ENCODE results near the gene CBFA2T2.
"Not testable (repeated sequence)": the region's sequence is repeated elsewhere in the genome, so short reads cannot be mapped to it uniquely, and the experiment has no call there.

The CBFA2T2 gene

GRCh38 chr20:33490023-33490933, at the start of gene CBFA2T2:
TSS of gene CBFA2T2 (plus strand) at chr20:33490096. CDS start at chr20:33490268, 172 bp downstream.
- no peak for DNase-seq

DNA sequence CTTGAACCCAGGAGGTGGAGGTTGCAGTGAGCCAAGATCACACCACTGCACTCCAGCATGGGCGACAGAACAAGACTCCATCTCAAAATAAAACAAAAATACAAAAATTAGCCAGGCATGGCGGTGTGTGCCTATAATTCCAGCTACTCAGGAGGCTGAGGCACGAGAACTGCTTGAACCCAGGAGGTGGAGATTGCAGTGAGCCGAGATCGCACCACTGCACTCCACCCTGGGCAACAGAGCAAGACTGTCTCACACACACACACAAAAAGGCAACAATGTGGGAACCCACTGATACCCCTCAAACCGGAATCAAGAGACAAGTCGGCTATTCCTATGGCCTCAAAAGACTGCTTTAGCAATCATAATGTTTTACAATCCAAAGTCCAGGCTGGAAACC, 49.3 kb upstream of the CBFA2T2 start:
- DNase-seq = not testable (repeated sequence)

- no peak for DNase-seq
Observed at GRCh38 chr20:33441142-33441955, 48.5 kb upstream of the CBFA2T2 start.

GRCh38 chr20:33442136-33443005, 47.5 kb upstream of the CBFA2T2 start:
- DNase-seq = no peak

- no peak for DNase-seq
Observed at GRCh38 chr20:33443006-33443511, 46.8 kb upstream of the CBFA2T2 start.

DNA sequence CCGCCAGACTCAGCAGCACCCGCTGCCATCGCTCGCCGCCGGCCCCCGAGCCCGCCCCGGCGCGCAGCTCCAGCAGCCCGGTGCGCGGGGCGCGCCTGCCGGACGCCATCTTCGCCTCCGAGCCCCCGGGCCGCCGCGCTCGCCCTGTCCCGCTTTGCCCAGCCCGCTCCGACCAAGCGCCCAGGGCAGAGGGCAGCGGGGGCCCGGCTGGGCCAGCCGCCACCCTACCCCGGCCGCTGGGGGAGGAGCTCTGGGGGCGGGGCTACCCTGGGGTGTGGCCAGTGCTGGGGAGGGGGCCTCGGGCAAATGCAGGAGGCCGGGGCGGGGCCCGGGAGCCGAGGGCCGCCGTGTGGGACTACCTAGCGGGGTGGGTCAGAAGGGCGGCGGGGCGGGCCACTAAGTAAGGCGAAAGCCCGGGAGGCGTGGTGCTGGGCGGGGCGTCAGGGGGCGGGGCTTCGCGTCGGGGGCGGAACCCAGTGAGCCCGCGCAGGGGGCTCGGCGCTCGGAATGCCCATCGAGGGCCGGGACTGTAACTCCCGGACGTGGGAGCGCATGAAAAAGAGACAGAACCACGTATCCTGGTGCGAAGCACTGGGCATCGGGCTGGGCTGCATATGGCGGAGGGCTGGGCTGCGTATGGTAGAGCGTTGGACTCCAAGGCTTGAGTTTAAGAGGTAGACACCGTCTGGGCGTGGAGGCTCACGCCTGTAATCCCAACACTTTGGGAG, 46.2 kb upstream of the CBFA2T2 start, which contains the start of gene SNTA1:
Gene SNTA1 (minus strand): TSS at position 252 of the 728 bp plus-strand sequence. CDS start 143 bp downstream, at position 109.
- peak; percentile 55 for DNase-seq

GRCh38 chr20:33444797-33445560, 44.9 kb upstream of the CBFA2T2 start:
- peak; percentile 7 for DNase-seq

GRCh38 chr20:33445881-33446625, 43.8 kb upstream of the CBFA2T2 start:
- no peak for DNase-seq

- no peak for DNase-seq
Observed at GRCh38 chr20:33450867-33451266, 39.0 kb upstream of the CBFA2T2 start.

DNA sequence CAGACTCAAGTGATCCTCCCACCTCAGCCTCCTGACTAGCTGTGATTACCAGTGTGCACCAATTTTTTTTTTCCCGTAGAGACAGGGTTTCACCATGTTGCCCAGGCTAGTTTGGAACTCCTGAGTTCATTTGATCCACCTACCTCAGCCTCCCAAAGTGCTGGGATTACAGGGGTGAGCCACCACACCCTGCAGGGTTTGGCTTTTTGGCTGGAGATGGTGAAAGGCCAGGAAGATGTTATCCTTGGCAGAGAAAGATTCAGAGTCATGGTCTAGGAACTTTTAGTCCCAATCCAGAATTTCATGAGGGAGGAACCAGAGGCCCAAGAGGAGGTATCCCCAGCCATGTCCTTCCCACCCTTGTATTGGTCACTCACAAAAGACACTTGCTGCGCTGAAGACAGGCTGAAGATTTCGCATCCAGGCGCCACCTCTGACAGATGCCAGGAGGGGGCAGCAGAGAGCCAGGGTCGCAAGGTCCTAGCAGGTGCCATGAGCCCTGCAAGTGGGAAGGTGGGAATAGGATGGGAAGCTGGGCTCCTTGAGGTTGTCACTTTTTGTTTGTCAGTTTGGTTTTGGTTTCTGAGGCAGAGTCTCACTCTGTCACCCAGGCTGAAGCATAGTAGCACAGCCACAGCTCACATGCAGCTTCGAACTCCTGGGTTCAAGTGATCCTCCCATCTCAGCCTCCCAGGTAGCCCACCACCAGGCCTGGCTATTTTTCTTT, 32.8 kb upstream of the CBFA2T2 start:
- peak; percentile 50 for DNase-seq

DNA sequence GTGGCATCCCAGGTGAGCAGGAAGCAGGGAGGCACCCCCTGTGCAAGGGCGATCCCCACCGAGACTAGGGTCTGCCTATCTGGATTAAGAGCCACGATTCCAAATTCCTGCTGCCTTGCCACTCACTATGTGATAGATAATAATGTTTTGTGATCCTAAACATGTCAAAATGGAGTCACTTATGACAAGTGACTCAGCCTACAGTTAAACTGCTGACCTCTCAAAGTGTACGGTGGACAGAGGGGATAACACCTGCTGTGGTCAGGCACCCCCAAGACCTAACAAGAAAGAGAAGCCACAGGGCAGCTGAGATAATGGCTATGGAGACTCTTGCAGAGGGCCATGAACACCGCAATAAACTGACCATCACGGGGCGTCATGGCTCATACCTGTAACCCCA, 30.3 kb upstream of the CBFA2T2 start:
- no peak for DNase-seq

- no peak for DNase-seq
Observed at GRCh38 chr20:33460711-33461110, 29.2 kb upstream of the CBFA2T2 start.

GRCh38 chr20:33463332-33464101, 26.4 kb upstream of the CBFA2T2 start:
- DNase-seq = peak; percentile 23

DNA sequence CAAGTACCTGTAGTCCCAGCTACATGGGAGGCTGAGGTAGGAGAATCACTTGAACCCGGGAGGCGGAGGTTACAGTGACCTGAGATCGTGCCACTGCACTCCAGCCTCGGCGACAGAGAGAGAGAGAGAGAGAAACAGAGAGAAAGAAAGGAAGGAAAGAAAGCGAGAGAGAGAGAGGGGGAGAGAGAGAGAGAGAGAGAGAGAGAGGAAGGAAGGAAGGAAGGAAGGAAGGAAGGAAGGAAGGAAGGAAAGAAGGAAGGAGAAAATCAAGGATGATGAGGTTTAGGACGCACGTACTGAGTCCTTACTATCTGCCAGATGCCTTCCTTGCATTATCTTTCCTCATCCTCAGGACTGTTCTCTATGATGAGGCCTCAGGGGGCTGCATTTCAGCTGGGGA, 25.1 kb upstream of the CBFA2T2 start:
- DNase-seq = not testable (repeated sequence)

GRCh38 chr20:33465481-33466302, 24.2 kb upstream of the CBFA2T2 start:
- peak; percentile 91 for DNase-seq

GRCh38 chr20:33466303-33466646, 23.6 kb upstream of the CBFA2T2 start:
- no peak for DNase-seq

GRCh38 chr20:33470457-33470856, 19.4 kb upstream of the CBFA2T2 start:
- no peak for DNase-seq

GRCh38 chr20:33470866-33471265, 19.0 kb upstream of the CBFA2T2 start:
- no peak for DNase-seq

All from NCI-H1694 treated with DMSO at 0.1 percent for 48 hours (cell line).